Peyer's patch (tissue), 4 donors: ENCODE data around the gene DOK6. TPM values are rescaled to one million over a fixed set of nuclear protein-coding genes. Genes with fewer than 3 reads are reported as not detected.

Experiments
- DNase-seq, 3 donors: peaks; one replicate each; pipeline ENCODE4 v3.0.0-alpha.2; 2017 to 2019
- H3K27ac ChIP-seq, 4 donors: fragments of 200-600 bp; sonication (generic); one replicate each; pipeline ENCODE4 v1.5.1; 2016 to 2019
- H3K27me3 ChIP-seq, 2 donors: fragments of 200-600 bp; sonication (generic); one replicate each; pipeline ENCODE4 v1.5.1; 2019
- H3K36me3 ChIP-seq, 3 donors: fragments of 200-600 bp; sonication (generic); one replicate each; pipeline ENCODE4 v1.5.1; 2016 to 2019
- H3K4me1 ChIP-seq, 4 donors: fragments of 200-600 bp; sonication (generic); one replicate each; pipeline ENCODE4 v1.5.1; 2016 to 2019
- H3K4me3 ChIP-seq, 4 donors: fragments of 200-600 bp; sonication (generic); 1 replicate in 3 of 4; 2 replicates in 1 of 4; pipeline ENCODE4 v1.5.1; 2016 to 2019; ENCODE audit warnings: mild to moderate bottlenecking in 1 of 4
- H3K9me3 ChIP-seq, 4 donors: fragments of 200-600 bp; sonication (generic); one replicate each; pipeline ENCODE4 v1.5.1; 2016 to 2019; ENCODE audit warnings: mild to moderate bottlenecking in 1 of 4
- POLR2A ChIP-seq, 2 donors: fragments of 450-650 bp; IDR thresholded peaks; one replicate each; pipeline ENCODE4 v1.5.1; 2017; ENCODE audit warnings: antibody characterized with exemption in 2 of 2, mild to moderate bottlenecking in 2 of 2, moderate library complexity in 2 of 2
- total RNA-seq, 4 donors: library from RNA; depleted of rRNA; stranded (reverse); fragments of >200 nt; gene quantifications; one replicate each; pipeline ENCODE4 v1.1.0, GENCODE V29; 2016
- TF ChIP-seq, protein P1 (sequence below), 6 experiments: fragments of 450-650 bp in 4 of 6; fragments of 200-600 bp in 2 of 6; sonication (generic) in 1 of 6; IDR thresholded peaks; one replicate each; pipeline ENCODE4 v1.5.1; 2017 to 2019; ENCODE audit warnings: antibody characterized with exemption in 6 of 6, mild to moderate bottlenecking in 3 of 6, moderate library complexity in 1 of 6

DOK6 gene
- total RNA-seq, 4 donors from 2014 or later: 0.13 to 5.2 (median 0.50) TPM

GRCh38 chr18:69523582-69523981 lies 122.9 kb downstream of the DOK6 start:
- DNase-seq: no peak
- no peak overlapping the region for H3K4me3 ChIP-seq
- no peaks in the 10 kb centered on the region for H3K9me3 ChIP-seq
- no peaks in the 10 kb centered on the region for H3K36me3 ChIP-seq
- no peaks in the 10 kb centered on the region for H3K4me1 ChIP-seq
- no peak overlapping the region for H3K27ac ChIP-seq
- TF ChIP-seq, protein P1, sequence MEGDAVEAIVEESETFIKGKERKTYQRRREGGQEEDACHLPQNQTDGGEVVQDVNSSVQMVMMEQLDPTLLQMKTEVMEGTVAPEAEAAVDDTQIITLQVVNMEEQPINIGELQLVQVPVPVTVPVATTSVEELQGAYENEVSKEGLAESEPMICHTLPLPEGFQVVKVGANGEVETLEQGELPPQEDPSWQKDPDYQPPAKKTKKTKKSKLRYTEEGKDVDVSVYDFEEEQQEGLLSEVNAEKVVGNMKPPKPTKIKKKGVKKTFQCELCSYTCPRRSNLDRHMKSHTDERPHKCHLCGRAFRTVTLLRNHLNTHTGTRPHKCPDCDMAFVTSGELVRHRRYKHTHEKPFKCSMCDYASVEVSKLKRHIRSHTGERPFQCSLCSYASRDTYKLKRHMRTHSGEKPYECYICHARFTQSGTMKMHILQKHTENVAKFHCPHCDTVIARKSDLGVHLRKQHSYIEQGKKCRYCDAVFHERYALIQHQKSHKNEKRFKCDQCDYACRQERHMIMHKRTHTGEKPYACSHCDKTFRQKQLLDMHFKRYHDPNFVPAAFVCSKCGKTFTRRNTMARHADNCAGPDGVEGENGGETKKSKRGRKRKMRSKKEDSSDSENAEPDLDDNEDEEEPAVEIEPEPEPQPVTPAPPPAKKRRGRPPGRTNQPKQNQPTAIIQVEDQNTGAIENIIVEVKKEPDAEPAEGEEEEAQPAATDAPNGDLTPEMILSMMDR (IDR thresholded peaks at IDR 0.05): no peak
- TF ChIP-seq POLR2A (IDR thresholded peaks at IDR 0.05): no peak
- no peaks in the 10 kb centered on the region for H3K27me3 ChIP-seq

DNA sequence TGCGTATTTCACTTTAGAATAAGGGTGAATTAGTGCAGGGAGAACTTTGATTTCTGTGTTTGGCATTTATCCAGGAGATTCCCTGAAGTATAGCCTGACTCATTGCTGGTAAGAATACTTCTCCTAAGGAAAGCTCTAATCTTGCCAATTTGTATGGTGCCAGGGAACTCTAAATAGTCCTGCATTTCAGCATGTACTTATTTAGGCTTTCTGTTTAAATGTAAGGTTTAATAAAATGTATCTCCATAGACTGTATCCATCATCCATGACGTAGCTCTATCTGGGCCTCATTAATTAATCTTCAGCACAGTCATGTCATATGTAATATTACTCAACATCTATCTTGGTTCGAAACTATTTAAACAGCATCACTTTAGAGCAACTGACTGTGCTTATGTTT lies 127.7 kb downstream of the DOK6 start:
- Histone ChIP-seq H3K27me3 (no peaks in the 10 kb centered on the region), H3K4me1 (no peaks in the 10 kb centered on the region), H3K27ac (no peak overlapping the region), H3K9me3 (no peaks in the 10 kb centered on the region), H3K36me3 (no peaks in the 10 kb centered on the region), H3K4me3 (no peak overlapping the region)
- TF ChIP-seq POLR2A (IDR thresholded peaks at IDR 0.05): no peak
- TF ChIP-seq, protein P1 (IDR thresholded peaks at IDR 0.05): no peak
- no peak for DNase-seq

- Histone ChIP-seq H3K27ac (no peak overlapping the region), H3K4me1 (no peaks in the 10 kb centered on the region), H3K27me3 (no peaks in the 10 kb centered on the region), H3K9me3 (no peaks in the 10 kb centered on the region), H3K36me3 (no peaks in the 10 kb centered on the region), H3K4me3 (no peak overlapping the region)
- TF ChIP-seq POLR2A (IDR thresholded peaks at IDR 0.05): no peak
- TF ChIP-seq, protein P1 (IDR thresholded peaks at IDR 0.05): no peak
- no peak for DNase-seq
Observed at GRCh38 chr18:69529151-69529550, 128.5 kb downstream of the DOK6 start.

DNA sequence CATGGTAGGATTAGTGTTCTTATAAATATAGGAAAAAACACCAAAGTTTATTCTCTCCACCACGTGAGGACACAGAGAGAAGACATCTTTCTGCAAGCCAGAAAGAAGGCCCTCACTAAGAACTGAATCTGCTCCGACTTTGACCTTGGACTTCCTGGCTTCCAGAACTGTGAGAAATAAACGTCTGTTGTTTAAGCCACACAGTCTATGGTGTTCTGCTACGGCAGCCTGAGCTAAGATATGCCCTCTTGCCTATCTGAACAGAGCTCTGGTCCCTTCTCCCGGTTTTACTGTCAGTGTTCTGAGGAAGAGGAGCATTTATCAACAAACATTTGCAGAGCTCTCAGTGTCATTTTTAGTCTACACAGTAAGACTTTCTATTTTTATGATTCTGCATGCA lies 131.3 kb downstream of the DOK6 start:
- TF ChIP-seq, protein P1 (IDR thresholded peaks at IDR 0.05): no peak
- TF ChIP-seq POLR2A (IDR thresholded peaks at IDR 0.05): no peak
- Histone ChIP-seq H3K27ac (no peak overlapping the region), H3K9me3 (no peaks in the 10 kb centered on the region), H3K4me1 (no peaks in the 10 kb centered on the region), H3K4me3 (no peak overlapping the region), H3K27me3 (no peaks in the 10 kb centered on the region), H3K36me3 (no peaks in the 10 kb centered on the region)
- no peak for DNase-seq

- H3K27me3 ChIP-seq: no peaks in the 10 kb centered on the region
- H3K4me3 ChIP-seq: no peak overlapping the region
- no peaks in the 10 kb centered on the region for H3K4me1 ChIP-seq
- no peak overlapping the region for H3K27ac ChIP-seq
- TF ChIP-seq, protein P1 (IDR thresholded peaks at IDR 0.05): no peak
- no peak for TF ChIP-seq POLR2A (IDR thresholded peaks at IDR 0.05)
- no peaks in the 10 kb centered on the region for H3K36me3 ChIP-seq
- DNase-seq: no peak
- H3K9me3 ChIP-seq: no peaks in the 10 kb centered on the region
Observed at GRCh38 chr18:69537183-69537582, 136.5 kb downstream of the DOK6 start.

- no peak overlapping the region for H3K4me3 ChIP-seq
- H3K9me3 ChIP-seq: no peaks in the 10 kb centered on the region
- H3K27me3 ChIP-seq: no peaks in the 10 kb centered on the region
- TF ChIP-seq, protein P1 (IDR thresholded peaks at IDR 0.05): no peak
- TF ChIP-seq POLR2A (IDR thresholded peaks at IDR 0.05): no peak
- DNase-seq: no peak
- H3K36me3 ChIP-seq: no peaks in the 10 kb centered on the region
- H3K4me1 ChIP-seq: no peaks in the 10 kb centered on the region
- no peak overlapping the region for H3K27ac ChIP-seq
Observed at GRCh38 chr18:69538849-69539248, 138.2 kb downstream of the DOK6 start.
